T-helper 2 cell treated with Interferon-gamma antibody and Interleukin-4, amounts not matched to agents 100 ng/mL and 5 ng/mL, for 36 hours (primary cell): ENCODE data around the gene IER5L. TPM values are rescaled to one million over a fixed set of nuclear protein-coding genes. Genes with fewer than 3 reads are reported as not detected.

ENCODE experiments used
- intact Hi-C: fragments of 100-400 bp; cut with micrococcal nuclease; formaldehyde crosslinking; loops from one replicate; pipeline ENCODE4 v1.15.1; 2023
- total RNA-seq: library from RNA; stranded (reverse); gene quantifications from 2 replicates; pipeline ENCODE4 v1.2.3, GENCODE V29; 2022

Gene IER5L
- 4.3 and 4.5 TPM in 2 replicates for total RNA-seq

- intact Hi-C loops = loop anchor here (1.0 to 5.0 kb wide), 4 partner anchors 24 to 714 kb away; partner anchors contain the start of genes KYAT1 and LRRC8A
These were observed at the start of gene IER5L for GRCh38 chr9:129177791-129178567. TSS of gene IER5L (minus strand) at chr9:129178261. CDS start at chr9:129178052, 209 bp downstream.

- intact Hi-C loops = no loop called here
These were observed 49.8 kb upstream of the IER5L start for GRCh38 chr9:129227843-129228189.

GRCh38 chr9:129225815-129226214 lies 47.8 kb upstream of the IER5L start:
- intact Hi-C loops = no loop called here

GRCh38 chr9:129225490-129225778 lies 47.4 kb upstream of the IER5L start:
- intact Hi-C loops = no loop called here

GRCh38 chr9:129224618-129225489 lies 46.8 kb upstream of the IER5L start:
- intact Hi-C loops = no loop called here

GRCh38 chr9:129223551-129224208 lies 45.6 kb upstream of the IER5L start:
- intact Hi-C loops = no loop called here

- intact Hi-C loops = no loop called here
These were observed 44.8 kb upstream of the IER5L start for GRCh38 chr9:129222819-129223218.

GRCh38 chr9:129221979-129222635 lies 44.0 kb upstream of the IER5L start:
- intact Hi-C loops = no loop called here

- intact Hi-C loops = no loop called here
These were observed 43.2 kb upstream of the IER5L start for GRCh38 chr9:129221233-129221632.

GRCh38 chr9:129220771-129221170 lies 42.7 kb upstream of the IER5L start:
- intact Hi-C loops = no loop called here

- intact Hi-C loops = no loop called here
These were observed 40.9 kb upstream of the IER5L start for GRCh38 chr9:129218918-129219317.

GRCh38 chr9:129218272-129218625 lies 40.2 kb upstream of the IER5L start:
- intact Hi-C loops = no loop called here

- intact Hi-C loops = no loop called here
These were observed 35.5 kb upstream of the IER5L start for GRCh38 chr9:129213551-129213950.

- intact Hi-C loops = no loop called here
These were observed 33.6 kb upstream of the IER5L start for GRCh38 chr9:129211686-129212085.

- intact Hi-C loops = no loop called here
These were observed 32.1 kb upstream of the IER5L start for GRCh38 chr9:129210125-129210524.

GRCh38 chr9:129209580-129209979 lies 31.5 kb upstream of the IER5L start:
- intact Hi-C loops = no loop called here

- intact Hi-C loops = no loop called here
These were observed 31.0 kb upstream of the IER5L start for GRCh38 chr9:129209109-129209508.

- intact Hi-C loops = no loop called here
These were observed 30.4 kb upstream of the IER5L start for GRCh38 chr9:129208207-129209032.

GRCh38 chr9:129206905-129207304 lies 28.8 kb upstream of the IER5L start:
- intact Hi-C loops = no loop called here

- intact Hi-C loops = no loop called here
These were observed 28.3 kb upstream of the IER5L start for GRCh38 chr9:129206401-129206800.

- intact Hi-C loops = no loop called here
These were observed 26.8 kb upstream of the IER5L start for GRCh38 chr9:129204840-129205239.
